HG03060 (cell line): Measurements from ENCODE around the gene ERVH48-1.
"Not testable (repeated sequence)": the region's sequence is repeated elsewhere in the genome, so short reads cannot be mapped to it uniquely, and the experiment has no call there.

Experiments
- ATAC-seq: cut with Tn5 transposase; IDR thresholded peaks from one replicate; pipeline ENCODE4 v1.9.1; 2021; ENCODE audit warnings: low read depth, moderate number of reproducible peaks; ENCODE audit not compliant: unreplicated experiment

The ERVH48-1 gene

DNA sequence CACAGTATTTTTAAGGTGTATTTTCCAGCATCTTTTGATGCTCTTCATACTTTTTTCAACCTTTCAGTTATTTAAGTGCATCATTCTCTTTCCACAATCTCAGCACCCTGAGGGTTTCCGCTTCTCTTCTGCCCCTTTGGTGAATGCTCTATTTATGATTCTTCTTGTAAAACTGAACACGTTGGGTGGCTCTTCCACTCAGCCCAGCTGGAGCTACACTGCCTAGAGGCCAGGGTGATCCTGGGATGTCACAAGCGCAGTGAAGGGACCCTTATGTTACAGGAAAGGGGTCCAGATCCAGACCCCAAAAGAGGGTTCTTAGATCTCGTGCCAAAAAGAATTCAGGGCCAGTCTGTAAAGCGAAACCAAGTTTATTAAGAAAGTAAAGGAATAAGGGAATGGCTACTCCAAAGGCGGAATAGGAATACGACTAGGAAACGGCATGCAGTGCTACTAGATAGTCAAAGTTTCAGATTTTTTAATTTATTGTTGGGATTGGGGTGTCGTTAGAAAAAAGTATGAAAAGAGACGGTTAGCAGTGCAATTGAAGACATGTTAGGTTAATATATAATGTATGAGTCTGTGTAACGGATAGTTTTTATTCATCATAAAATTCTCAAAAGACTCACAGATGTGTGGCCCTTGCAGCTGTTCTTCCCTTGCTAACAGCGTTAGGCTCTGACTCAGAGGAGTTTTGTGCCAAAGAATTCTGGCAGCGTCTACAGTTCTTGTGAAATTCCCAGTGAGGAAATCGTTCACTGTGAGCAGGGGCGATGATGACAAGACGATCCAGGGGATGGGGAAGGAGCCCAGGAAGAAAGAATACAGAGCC is 14.4 kb upstream of the ERVH48-1 start:
- no peak for ATAC-seq

- ATAC-seq: not testable (repeated sequence)
Observed at GRCh38 chr21:42938606-42938995, 13.2 kb upstream of the ERVH48-1 start.

DNA sequence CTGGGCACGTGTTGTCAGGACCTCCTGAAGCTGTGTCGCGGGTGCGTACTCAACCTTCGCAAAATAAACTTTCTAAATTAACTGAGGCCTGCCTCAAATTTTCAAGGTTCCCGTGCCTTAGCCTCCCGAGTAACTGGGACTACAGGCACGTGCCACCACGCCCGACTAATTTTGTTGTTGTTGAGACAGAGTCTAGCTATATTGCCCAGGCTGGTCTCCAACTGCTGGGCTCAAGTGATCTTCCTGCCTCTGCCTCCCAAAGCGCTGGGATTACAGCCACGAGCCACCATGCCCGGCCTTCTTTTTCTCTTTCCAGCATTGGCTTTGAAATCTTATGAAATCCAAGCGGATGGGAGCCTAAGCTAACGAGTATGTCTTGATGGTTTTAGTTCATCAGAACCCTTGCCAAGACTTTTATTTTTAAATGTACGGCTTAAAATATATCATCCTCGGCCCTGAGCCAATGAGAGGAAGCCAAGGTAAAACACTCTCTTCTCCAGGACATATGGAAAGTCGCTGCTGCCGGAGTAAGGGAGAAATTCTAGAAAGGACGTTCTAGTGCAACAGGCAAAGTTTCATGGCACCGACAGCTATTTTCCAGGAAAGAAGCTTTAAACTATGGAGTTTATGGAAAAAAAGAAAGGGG is 12.7 kb upstream of the ERVH48-1 start:
- no peak for ATAC-seq

DNA sequence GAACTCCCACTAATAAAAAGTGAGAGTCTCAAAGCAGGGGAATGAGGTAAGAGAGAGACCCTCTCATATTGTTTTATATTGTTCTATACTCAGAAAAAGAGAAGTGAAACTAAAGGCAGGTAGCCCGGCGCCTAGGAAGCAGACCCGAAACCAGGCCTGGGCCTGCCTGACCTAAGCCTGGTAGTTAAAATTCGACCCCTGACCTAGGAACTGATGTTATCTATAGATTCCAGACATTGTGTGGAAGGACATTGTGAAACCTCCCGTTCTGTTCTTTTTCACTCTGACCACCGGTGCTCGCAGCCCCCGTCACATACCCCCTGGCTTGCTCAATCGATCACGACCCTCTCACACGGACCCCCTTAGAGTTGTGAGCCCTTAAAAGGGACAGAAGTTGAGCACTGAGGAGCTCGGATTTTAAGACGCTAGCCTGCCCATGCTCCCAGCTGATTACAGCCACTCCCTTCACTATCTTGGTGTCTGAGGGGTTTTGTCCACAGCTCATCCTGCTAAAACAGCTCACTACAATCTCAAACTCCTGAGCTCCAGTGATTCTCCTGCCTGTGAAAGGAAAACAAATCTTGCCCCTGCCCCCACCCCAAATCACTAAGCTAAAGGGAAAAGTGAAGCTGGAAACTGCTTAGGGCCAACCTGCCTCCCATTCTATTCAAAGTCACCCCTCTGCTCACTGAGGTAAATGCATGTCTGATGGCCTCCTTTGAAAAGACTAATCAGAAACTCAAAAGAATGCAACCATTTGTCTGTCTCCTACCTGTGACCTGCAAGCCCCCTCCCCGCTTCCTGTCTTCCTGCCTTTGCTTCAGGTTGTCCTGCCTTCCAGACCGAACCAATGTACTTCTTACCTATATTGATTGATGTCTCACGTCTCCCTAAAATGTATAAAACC is 11.9 kb upstream of the ERVH48-1 start:
- ATAC-seq: not testable (repeated sequence)

DNA sequence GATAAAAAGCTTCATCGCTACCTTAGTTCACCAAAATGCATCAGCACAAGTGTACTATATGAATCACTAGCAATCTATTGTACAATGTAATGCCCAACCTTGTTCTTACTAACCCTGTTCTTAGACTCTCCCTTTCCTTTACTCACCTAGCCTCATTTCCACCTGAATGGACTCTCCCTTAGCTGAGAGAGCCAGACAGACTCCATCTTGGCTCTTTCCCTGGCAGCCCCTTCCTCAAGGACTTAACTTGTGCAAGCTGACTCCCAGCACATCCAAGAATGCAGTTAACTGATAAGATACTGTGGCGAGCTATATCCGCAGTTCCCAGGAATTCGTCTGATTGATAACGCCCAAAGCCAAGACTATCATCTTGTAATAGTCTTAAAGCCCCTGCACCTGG is 10.9 kb upstream of the ERVH48-1 start:
- not testable (repeated sequence) for ATAC-seq

DNA sequence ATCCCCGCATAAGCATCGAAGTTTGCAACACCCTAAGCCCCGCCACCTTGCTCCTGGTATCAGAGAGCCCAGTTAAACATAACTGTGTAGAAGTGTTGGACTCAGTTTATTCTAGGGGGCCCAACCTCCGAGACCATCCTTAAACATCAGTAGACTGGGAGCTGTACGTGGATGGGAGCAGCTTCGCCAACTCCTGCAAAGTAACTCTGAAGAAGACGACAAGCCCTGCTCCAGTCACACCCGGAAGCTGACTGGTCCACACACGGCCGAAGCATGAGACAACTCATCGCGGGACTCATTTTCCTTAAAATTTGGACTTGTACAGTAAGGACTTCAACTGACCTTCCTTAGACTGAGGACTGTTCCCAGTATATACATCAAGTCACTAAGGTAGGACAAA is 8.5 kb upstream of the ERVH48-1 start:
- not testable (repeated sequence) for ATAC-seq

DNA sequence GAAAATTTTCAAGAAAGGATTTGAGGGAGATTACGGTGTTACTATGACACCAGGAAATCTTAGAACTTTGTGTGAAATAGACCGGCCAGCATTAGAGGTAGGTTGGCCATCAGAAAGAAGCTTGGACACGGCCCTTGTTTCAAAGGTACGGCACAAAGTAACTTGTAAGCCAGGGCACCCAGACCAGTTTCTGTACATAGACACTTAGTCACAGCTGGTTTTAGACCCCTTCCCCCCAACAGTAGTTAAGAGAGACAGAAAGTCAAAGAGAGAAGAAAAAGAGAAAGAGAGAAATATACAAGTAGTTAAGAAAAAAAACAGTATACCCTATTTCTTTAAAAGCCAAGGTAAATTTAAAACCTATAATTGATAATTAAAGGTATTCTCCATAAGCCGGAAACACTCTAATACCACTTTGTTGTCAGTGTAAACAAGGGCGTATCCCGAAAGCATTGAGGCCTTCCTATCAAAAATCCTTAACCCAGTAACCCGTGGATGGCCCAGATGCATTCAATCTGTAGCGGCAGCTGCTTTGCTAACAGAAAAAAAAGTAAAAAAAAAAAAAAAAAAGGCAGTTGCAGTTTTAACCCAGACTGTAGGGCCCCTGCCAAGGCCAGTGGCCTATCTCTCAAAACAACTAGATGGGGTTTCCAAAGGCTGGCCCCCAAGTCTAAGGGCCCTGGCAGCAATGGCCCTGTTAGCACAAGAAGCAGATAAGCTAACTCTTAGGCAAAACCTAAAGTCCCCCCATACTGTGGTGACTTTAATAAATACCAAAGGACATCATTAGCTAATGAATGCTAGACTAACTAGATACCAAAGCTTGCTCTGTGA is 7.9 kb upstream of the ERVH48-1 start:
- ATAC-seq: not testable (repeated sequence)

GRCh38 chr21:42932378-42933136 is 7.1 kb upstream of the ERVH48-1 start:
- ATAC-seq: not testable (repeated sequence)

GRCh38 chr21:42931560-42932235 is 6.3 kb upstream of the ERVH48-1 start:
- no peak for ATAC-seq

DNA sequence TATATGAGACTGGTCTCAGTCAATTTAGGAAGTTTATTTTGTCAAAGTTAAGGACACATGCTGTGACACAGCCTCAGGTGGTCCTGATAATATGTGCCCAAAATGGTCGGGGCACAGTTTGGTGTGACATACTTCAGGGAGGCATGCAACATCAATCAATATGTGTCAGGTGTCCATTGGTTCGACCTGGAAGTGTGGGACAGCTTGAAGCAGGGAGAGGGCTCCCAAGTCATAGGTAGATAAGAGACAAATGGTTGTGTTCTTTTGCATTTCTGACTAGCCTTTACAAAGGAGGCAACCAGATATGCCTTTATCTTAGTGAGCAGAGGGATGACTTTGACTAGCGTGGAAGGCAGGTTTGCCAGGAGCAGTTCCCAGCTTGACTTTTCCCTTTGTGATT is 4.5 kb upstream of the ERVH48-1 start:
- no peak for ATAC-seq

DNA sequence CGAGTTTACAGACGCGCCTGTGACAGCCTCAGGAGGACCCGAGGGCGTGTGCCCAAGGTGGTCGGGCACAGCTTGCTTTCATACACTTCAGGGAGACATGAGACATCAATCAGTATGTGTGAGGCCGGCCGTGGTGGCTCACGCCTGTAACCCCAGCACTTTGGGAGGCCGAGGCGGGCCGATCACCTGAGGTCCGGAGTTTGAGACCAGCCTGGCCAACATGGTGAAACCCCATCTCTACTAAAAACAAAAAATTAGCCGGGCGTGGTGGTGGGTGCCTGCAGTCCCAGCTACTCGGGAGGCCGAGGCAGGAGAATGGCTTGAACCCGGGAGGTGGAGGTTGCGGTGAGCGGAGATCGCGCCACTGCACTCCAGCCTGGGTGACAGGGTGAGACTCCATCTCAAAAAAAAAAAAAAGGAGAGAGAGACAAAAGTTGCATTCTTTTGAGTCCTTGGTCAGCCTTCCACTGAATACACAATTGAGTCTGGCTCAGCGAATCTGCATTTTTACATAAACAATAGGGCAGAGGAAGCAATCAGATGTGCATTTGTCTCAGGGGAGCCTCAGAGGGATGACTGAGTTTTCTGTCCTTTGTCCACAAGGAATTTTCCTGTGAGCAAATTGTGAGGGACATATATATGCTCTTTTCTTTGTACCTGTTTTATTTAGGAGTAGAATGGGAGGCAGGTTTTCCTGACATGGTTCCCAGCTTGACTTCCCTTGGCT is 2.2 kb upstream of the ERVH48-1 start:
- ATAC-seq: not testable (repeated sequence)

GRCh38 chr21:42924433-42924751 is 1.0 kb downstream of the ERVH48-1 start:
- no peak for ATAC-seq

GRCh38 chr21:42923553-42924432 is 1.6 kb downstream of the ERVH48-1 start:
- ATAC-seq: no peak

GRCh38 chr21:42922918-42923317 is 2.5 kb downstream of the ERVH48-1 start:
- ATAC-seq: no peak

GRCh38 chr21:42921927-42922326 is 3.5 kb downstream of the ERVH48-1 start:
- no peak for ATAC-seq

GRCh38 chr21:42918291-42918690 is 7.1 kb downstream of the ERVH48-1 start:
- ATAC-seq: no peak

DNA sequence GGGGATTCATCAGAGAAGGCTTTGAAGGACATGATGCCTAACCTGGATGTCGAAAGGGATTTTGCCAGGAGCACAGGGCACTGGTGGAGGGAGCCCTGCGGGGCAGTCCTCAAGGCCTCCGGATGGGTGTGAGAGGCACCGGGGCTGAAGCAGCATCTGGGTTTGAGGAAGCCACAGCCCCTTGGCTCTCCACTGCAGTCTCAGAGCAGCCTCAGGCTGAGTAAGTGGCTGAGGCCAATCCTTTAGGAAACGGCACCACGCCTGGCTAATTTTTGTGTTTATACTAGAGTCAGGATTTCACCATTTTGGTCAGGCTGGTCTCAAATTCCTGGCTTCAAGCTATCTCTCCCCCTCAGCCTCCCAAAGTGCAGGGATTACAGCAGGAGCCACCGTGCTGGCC is 12.0 kb downstream of the ERVH48-1 start:
- ATAC-seq: no peak
